Fibroblast of lung (primary cell): ENCODE measurements around the gene SMR3A.

ENCODE experiments used
- CTCF ChIP-seq, 2 donors: IDR thresholded peaks in 1 of 2; conservative IDR thresholded peaks in 1 of 2; 1 replicate in 1 of 2; 2 replicates in 1 of 2; pipeline ENCODE4 v1.5.1; 2011 to 2012; ENCODE audit warnings: low read length in 2 of 2, control low read depth in 1 of 2, inconsistent platforms in 1 of 2, low read depth in 1 of 2, mild to moderate bottlenecking in 1 of 2
- EZH2 ChIP-seq: IDR thresholded peaks from 2 replicates; pipeline ENCODE4 v1.5.1; 2012; ENCODE audit warnings: low read length, control low read depth, mild to moderate bottlenecking; ENCODE audit errors: missing control alignments

- no peak for TF ChIP-seq CTCF (conservative IDR thresholded peaks at IDR 0.05 in 1 of 2, IDR thresholded peaks at IDR 0.05 in 1 of 2; ENCODE audit: low read depth in 1 of 2, low read length in 2 of 2)
- TF ChIP-seq EZH2 = no peak
These were observed 1.4 kb upstream of the SMR3A start for GRCh38 chr4:70359115-70359661.
